Activated CD4-positive, alpha-beta T cell treated with anti-CD3 and anti-CD28 coated beads for 48 hours (primary cell): Measurements from ENCODE around the gene ALPK3.

Experiments used
- DNase-seq: peaks from one replicate; pipeline ENCODE4 v3.0.0-alpha.2; 2020

The ALPK3 gene

DNA sequence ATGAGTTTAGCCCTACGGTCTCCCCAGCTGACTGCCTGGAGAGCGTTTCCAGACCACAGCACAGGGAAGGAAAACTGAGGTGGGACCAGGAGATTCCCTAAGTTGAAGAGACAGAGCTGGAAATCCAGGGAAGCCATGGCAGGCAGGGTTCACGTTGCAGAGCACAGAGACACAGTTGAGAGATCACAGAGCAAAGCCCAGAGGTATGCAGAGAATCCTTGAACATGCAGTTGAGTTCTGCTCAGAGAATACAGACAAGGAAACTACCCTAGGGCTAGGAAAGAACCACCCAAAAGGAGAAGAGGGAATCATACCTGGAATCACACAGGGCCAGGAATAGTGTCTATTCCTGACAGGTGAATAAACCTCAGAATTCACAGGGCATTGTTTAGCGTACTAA, 81.6 kb downstream of the ALPK3 start:
- no peak for DNase-seq

DNA sequence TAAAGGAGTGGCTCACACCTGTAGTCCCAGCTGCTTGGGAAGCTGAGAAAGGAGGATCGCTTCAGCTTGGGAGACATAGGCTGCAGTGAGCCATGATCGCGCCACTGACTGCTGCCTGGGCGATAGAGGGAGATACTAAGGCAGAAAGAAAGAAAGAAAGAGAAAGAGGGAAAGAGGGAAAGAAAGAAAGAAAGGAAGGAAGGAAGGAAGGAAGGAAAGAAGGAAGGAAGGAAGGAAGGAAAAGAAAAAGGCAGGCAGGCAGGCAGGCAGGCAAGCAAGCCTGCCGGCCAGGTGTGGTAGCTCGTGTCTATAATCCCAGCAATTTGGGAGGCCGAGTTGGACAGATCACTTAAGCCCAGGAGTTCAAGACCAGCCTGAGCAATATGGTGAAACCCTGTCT, 82.6 kb downstream of the ALPK3 start:
- DNase-seq, result no peak

DNA sequence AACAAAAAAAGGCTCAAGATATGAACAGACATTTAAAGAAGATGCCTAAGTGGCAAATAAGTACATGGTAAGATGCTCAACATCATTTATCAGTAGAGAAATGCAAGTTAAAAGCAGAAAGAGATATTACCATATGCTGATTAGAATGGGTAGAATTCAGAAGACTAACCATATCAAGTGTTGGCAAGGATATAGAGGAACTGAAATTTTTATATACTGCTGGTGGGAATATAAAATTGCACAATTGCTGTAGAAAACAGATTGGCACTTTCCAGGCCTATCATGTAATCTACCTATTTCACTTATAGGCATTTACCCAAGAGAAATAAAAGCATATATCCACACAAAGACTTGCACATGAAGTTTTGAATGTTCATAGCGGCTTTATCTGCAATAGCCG, 84.4 kb downstream of the ALPK3 start:
- no peak for DNase-seq

DNA sequence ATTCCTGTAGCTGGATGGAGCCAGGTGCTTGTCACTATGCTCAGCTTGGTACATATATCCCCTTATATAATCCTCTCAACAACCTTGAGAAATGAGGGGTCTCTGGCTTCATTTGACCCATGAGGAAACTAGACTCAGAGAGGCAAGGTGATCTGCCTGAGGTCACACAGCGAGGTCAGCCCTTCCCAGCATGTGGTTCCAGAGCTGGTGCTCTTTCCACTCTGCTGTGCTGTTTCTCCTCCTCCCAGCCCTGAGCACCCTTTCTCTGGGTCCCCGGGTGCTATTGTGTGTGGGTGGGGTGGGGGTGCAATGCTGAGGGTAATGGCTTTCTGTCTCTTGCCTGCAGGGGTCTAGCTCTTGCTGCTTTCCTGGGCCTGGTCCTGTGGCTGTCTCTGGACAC, 86.6 kb downstream of the ALPK3 start:
- no peak for DNase-seq

DNA sequence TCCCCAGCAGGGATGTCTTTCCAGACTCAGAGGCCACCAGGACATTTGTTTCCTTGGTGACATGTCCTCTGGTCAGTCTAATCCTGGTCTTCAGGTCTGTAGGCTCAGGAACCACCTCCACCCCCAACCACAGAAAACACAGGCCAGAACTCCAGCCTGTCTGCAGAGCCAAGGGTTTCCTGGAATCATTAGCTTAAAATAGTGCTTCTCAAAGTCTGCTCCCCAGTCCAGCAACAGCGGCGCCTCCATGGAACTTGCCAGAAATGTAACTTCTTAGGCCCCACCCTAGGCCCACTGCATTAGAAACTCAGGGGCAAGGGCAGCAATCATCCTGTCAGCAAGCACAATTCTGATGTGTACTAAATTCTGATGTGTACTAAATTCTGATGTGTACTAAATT, 87.3 kb downstream of the ALPK3 start:
- DNase-seq, result no peak

DNA sequence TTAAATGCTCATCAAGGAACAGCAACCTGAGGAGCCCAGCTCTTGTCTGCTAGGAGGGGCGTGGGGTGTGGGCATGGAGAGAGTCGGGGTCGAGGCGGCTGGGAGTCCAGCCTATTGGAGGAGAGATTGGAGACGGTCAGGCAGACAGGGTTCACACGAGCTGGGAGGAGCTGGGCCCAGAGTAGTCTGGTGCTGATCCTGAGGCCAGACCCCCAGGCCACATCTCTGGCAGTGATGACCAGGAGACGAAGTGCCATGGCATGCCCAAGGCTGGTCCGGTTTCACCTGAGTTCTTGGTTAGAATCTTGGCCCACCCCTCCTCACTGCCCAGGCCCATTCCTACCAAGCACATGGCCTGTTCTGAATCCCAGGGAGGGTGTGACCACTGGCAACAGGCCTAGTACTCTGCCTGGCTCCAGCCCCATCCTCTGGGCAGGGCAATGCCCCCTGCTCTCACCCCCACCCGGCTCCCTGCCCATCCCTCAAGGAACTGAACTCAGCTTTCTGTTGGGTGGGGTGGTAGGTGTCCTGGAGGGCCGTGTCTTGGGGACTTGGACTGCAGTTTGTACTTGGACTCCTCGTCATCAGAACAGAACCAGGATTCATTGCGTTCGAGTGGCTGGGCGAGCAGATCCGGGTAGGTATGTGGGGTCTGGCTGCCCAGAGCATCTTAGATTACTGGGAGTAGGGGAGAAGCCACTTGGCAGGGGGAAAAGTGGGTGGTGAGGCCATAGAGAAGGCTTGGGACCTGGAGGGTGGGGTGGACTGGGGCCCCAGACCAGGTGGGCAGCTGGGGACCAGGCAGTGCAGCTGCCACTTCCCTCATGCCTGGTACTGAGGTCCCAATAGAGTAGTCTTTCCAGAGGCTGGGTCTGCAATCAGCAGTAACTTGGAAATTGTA, 88.1 kb downstream of the ALPK3 start:
- DNase-seq, result no peak

DNA sequence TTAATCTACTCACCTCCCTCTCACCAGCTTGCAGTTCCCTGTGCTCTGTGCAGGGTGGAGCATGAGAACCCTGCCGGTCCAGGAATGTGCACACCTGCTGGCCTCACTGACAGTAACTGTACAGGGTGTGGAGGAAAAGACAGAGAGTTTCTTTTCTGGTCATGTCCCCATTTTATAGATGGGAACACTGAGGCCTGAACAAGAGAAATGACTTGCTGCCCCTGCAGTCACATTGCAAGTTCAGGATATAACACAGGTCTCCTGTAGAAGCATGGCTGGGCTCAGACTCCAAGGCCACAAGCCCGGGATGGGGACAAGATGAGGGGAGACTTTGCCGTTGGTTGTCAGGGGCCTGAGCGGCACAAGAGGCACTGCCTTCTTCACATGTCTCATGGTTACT, 90.6 kb downstream of the ALPK3 start:
- DNase-seq, result no peak

DNA sequence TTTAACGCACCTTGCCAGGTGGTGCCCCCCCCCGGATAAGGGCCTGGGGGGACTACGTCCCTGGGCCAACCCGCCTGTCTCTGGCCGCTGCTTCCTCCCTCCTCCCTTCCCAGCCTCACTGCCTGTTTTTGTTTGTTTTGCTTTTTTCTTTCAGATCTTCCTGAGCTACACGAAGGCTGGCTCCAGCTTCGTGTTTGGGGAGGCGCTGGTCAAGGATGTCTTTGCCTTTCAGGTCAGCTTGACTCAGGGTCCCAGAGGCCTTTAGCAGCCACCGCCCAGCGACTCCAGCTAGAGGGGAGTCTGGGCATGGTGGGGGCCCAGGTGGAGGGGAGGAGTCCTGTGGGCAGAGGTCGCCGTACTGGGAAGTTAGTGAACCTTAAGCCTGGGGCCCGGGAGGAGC, 91.4 kb downstream of the ALPK3 start:
- DNase-seq, result no peak

DNA sequence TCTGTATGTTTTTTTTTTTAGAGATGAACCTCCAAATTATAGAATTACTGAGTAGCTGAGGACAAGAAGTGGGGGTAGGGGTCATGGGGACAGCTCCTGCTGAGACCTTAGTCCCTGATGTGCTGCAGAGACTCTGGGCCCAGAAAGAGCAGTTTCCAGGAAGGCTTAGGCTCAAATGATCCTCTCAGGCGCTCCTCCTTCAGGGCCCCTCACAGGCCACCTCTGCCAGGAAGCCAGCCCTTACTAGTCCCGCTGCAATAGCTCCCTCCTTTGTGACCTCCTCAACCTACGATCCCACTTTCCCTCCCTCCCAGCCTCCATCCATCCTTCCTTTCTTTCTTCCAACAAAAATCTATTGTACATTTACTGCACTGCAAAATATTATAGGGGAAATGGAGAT, 91.9 kb downstream of the ALPK3 start:
- no peak for DNase-seq

DNA sequence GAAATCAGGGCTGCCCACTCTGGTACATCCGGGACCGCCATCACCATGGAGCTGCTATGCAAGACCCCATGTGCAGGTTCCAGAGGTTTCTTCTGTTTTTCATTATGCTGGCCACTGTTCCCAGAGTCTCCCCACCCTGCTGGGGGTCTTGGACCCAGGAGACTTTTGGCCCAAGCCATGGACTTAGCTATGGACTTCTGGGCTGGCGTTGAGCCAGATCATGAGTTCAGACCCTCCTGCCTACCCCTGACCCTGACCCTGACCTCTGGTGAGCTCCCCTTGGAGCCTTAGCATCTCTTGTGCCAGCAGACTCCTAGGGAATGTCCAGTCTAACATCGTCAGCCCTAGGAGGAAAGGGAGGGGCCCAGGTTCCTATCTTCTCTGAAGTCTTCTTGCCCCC, 92.6 kb downstream of the ALPK3 start:
- DNase-seq, result no peak

DNA sequence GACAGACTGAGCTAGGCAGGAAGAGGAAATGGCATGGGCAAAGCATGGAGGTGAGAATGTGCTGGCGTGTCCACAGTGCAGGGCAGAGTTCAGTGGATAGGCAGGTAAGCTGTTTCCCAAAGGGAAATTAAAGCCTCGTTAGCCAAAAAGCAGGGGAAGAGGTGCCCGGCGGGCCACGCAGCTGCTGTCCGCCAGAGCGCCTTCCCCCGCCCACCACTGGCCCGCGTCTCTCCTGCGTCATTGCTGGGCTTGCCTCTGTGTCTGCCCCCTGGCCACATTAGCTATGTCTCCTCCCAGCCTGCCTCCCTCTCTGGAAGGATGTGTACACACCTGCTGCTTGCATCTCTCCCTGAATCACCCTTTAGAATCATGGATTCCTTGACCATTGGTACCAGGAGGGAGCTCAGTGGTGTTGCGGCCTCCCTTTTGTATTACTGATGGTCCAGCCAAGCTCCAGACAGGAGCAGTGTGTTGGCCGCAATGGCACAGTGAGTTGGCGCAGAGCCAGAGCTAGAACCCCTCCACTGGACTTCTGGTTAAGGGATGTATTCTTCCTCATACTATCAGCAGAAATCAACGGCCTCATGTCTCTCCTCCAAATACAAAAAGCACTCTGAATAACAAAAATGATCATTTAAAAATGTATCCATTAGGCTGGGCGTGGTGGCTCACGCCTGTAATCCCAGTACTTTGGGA, 93.9 kb downstream of the ALPK3 start:
- DNase-seq, result no peak

DNA sequence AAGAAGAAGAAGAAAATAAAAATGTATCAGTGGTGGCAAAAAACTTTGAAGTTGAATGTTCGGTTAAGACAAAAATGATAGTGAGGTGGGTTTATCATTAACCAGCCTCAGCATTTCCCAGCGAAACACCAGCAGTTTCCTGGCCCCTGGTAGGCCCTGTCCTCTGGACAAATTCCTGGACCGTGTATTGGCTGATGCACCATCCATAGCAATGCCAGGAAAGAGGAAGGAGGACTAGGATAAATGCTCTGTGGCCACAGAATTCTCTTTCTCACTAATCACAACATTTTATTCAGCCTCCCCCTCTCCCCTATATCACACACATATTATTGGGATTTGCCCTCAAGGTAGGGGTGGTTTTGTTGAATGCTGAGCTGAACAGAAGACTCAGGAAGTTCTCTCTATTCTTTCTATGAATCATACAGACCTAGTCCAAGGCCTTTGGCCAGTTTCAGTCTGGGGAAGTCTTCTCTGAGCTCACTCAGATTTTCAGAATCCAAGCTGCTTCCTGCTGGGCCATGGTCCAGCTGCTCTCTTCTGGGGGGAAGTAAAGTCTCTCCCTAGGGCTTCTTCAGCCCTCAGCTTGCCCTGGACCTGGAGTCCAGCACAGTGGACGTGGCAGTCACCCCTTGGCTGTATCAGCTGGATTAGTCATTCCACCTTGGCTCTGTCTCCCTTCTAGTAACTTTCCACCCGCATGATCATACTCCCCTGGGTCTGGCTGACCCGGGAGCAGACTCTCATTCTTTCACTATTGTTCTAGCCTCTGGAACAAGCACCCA, 94.9 kb downstream of the ALPK3 start:
- DNase-seq, result no peak

DNA sequence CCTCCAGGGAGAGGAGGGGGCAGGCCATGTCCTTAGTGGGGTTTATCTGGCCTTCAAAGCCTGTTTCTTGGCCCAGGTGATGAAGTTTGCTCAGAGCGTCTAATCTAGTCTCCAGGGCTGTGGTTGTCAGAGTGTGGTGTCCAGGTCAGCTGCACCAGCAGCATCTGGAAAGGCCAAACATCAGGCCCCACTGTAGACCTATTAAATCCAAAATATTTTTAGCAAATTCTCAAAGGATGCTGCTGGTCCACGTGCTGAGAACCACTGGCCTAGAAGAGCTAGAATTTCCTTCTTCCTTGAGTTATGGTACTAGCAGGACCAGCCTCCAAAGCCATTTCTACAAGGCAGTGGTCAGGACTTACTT, 96.2 kb downstream of the ALPK3 start:
- DNase-seq, result no peak

DNA sequence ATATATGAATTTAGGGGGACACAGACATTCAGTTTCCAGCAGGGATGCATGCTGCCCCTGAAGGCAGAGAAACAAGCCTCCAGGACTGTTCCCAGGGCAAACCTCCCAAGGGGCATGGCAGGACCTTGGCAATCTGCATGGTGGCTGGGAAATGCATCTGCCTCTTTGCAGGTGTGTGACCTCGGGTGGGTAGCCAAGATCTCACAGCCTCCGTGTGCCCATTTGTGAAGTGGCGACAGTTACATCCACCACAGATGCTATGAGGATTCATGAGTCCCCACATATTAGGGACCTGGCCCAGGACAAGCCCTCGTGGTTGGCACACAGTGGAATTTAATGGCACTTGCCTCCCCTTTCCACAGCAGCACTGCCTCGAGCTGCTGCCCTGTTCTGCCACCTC, 97.2 kb downstream of the ALPK3 start:
- no peak for DNase-seq

DNA sequence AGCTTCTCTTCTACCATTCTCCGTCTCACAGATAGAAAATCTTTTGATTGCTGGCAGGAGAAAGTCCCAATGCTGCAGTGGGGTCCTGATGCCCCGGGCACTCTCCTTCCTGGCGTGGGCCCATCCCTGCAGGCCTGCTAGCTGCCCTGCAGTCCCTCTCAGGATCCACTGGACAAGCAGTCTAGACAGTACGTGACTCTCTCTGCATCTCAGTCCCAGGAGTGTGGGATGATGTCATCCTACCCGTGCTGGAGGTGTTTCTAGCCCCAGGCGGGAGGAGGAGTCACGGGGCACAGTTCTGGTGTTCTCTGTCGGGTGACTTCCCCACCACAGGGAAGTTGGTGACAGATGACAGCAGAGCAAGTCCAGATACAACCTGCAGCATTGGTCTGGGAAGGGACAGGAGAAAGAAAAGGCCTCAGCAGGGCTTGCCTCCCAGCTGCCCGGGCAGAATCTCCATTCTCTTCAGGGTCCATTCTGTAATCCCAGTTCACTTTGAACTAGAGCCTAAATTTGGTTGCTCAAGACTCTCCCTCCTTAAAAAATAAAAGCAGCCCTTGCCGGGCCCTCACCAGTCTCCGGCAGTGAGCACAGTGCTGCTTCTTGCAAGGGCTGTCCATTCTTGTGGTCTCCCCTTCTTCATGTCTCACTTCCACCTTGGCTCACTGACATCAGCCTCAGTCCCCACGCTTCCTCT, 97.9 kb downstream of the ALPK3 start:
- peak; percentile 77 for DNase-seq

DNA sequence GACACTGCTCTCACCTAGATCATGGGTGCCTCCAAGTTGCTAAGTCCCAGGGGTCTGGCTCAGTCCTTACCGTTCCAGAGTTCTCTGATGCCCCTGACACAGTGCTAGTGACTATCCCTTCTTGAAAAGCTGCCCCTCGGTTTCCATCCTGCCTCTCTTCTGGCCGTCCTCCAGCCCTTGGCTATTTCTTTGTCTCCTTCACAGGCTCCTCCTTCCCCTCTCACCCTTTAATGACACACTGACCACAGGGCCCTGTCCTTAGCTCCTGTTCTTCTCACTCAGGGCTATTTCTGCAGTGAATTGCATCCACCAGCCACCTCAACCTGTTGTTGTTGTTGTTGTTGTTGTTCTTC, 98.4 kb downstream of the ALPK3 start:
- DNase-seq, result no peak

DNA sequence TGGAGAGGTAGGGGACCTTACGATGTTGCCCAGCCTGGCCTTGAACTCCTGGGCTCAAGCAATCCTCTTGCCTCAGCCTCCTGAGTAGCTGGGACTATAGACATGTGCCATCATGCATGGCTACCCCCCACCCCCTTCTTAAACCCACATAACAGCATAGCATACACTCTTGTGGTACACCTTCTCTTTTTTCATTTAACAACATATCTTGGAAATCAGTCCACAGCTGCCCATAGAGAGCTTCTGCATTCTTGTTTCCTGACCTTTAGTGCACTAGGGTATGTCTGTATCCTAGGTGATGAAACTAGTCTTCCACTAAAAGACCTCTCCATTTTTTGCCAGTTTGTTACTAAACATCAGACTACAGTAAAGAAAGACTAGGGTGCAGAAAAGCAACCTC, 100.3 kb downstream of the ALPK3 start:
- no peak for DNase-seq

DNA sequence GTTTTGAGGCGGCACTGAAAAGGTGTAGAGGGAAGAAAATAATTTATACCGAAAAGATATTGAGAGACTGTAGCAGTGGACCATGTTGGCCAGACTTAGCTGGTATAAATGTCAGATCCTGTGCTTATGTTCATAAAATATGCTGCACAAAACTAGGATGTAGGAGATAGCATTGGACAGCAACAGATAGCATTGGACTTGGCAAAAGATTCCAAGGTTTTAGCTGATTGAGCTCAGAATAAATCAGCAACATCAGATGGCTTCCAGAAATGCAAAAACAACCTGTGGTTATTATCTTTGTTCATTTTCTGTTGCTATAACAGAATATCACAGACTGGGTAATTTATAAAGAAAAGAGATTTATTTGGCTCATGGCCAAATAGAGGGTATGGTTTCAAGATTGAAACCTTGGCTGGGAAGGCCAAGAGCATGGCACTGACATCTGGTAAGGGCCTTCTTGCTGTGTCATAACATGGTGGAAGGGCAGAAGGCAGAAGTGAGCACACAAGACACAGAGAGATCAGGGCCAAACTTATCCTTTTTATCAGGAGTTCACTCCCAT, 102.0 kb downstream of the ALPK3 start:
- DNase-seq, result no peak

DNA sequence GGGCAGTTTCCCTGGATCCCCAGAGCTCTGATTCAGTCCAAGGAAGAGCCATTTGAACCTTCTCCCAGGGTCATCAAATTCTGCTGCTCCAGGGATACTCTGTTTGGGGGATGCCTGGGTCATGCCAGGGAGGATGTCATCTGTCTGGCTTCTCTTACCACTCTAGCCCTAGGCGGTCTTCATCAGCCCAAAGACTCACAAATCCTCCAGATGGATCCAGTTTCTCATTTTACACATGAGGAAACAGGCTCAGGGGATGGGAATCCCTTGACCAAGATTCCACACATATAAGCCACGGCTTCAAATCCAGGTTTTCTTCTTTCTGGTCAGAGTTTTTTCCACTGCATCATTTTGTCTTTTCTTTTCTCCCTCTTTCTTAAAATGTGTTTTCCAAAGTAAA, 104.0 kb downstream of the ALPK3 start:
- no peak for DNase-seq

DNA sequence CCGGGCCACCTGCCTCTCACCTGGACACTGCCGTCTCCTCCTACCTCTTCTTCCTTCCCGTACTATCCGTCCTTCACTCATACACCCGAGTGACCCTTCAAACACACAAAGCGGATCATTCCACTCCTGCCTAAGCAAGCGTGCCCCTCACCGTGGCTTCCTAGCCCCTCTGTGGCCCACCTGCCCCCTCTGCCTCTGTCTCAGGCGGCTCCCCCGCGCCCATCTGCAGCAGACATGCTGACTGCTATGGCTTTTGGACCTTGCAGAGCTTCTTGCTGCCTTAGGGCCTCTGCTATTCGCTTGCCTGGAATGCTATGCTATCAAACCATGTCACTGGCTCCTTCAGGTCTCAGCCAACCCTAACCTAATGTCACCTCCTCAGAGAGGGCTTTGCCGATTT, 105.4 kb downstream of the ALPK3 start:
- DNase-seq, result no peak
